ENCODE measurements around the gene IWS1.

GRCh38 chr2:127552336-127552735 lies 26.0 kb upstream of the IWS1 start:
- TF ChIP-seq, protein P1, sequence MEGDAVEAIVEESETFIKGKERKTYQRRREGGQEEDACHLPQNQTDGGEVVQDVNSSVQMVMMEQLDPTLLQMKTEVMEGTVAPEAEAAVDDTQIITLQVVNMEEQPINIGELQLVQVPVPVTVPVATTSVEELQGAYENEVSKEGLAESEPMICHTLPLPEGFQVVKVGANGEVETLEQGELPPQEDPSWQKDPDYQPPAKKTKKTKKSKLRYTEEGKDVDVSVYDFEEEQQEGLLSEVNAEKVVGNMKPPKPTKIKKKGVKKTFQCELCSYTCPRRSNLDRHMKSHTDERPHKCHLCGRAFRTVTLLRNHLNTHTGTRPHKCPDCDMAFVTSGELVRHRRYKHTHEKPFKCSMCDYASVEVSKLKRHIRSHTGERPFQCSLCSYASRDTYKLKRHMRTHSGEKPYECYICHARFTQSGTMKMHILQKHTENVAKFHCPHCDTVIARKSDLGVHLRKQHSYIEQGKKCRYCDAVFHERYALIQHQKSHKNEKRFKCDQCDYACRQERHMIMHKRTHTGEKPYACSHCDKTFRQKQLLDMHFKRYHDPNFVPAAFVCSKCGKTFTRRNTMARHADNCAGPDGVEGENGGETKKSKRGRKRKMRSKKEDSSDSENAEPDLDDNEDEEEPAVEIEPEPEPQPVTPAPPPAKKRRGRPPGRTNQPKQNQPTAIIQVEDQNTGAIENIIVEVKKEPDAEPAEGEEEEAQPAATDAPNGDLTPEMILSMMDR (conservative IDR thresholded peaks at IDR 0.05; ENCODE audit: low read length): no peak
- TF ChIP-seq EZH2phosphoT487 (IDR thresholded peaks at IDR 0.05; ENCODE audit: borderline replicate concordance, low read depth, low read length): no peak

All from OCI-LY7 (cell line).